ENCODE results near the gene LAMA3.

LAMA3 gene

GRCh38 chr18:23779696-23780303, 90.5 kb downstream of the LAMA3 start:
- TF ChIP-seq CTCF (IDR thresholded peaks at IDR 0.05; ENCODE audit: control insufficient read depth, extremely low read depth, insufficient read depth): no peak
- H3K4me3 ChIP-seq (ENCODE audit: low read depth, low read length): no peak overlapping the region
- no peak for DNase-seq (ENCODE audit: low read depth)

GRCh38 chr18:23784832-23785245, 95.6 kb downstream of the LAMA3 start:
- H3K4me3 ChIP-seq (ENCODE audit: low read depth, low read length): no peak overlapping the region
- DNase-seq (ENCODE audit: low read depth): no peak
- no peak for TF ChIP-seq CTCF (IDR thresholded peaks at IDR 0.05; ENCODE audit: control insufficient read depth, extremely low read depth, insufficient read depth)

DNA sequence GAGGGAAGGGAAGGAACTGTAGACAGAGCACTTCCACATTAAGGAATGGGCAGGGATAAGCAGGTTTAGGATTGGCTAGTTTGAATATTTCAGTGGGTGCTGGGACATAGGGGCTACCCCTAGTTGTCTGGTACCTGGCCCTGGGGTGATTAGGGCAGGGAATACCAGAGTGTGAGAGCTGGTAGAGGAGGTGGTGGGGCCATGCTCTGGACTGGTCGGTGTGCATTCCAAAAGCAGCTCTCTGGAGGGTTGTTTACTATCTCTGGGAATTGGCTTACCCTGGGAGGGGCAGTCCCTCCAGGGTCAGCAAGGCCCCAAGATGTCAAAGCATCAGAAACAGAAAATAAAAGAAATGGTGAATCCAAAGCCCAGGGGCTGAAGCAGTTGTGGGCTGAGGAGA, 103.8 kb downstream of the LAMA3 start:
- no peak for DNase-seq (ENCODE audit: low read depth)
- TF ChIP-seq CTCF (IDR thresholded peaks at IDR 0.05; ENCODE audit: control insufficient read depth, extremely low read depth, insufficient read depth): no peak
- H3K4me3 ChIP-seq (ENCODE audit: low read depth, low read length): no peak overlapping the region

DNA sequence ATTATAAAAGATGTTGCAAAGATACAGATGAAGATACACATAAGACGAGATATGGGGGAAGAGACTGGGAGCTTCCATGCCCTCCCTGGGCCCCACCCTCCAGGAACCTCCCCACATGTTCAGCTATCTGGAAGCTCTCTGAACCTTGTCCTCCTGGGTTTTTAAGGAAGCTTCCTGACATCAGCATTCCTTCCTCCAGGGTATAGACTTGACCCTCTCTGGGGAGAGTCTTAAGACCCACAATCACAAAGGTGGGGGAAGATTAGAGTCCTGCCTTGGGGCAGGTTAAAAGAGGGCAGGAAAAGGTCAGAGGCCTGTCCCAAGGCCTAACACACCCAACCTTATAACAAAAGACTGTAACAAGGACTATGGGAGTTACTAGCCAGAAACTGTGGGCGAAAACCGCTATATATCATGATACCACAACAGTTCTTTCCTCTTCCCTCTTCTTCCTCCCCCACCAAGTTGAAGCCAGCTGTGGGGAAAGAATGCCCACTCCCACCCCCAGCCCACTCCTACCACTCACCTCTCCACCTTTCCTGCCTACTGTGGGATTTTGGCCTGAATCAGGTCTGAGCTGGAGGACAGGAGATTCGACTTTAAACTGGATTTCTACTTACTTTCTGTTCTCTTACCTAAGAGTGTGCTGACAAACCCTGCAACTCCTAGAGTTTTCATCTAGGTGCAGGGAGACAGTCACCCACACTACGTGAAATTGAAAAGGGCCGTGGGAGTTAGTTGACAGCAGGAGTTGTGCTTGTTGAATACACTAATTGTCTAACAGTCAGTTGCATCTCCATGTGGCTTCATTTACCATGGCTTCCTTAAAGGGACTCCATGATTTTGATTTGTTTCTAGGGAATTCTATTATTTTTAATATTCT, 105.0 kb downstream of the LAMA3 start:
- no peak overlapping the region for H3K4me3 ChIP-seq (ENCODE audit: low read depth, low read length)
- DNase-seq (ENCODE audit: low read depth): no peak
- TF ChIP-seq CTCF (IDR thresholded peaks at IDR 0.05; ENCODE audit: control insufficient read depth, extremely low read depth, insufficient read depth): no peak

- no peak overlapping the region for H3K4me3 ChIP-seq (ENCODE audit: low read depth, low read length)
- DNase-seq (ENCODE audit: low read depth): no peak
- no peak for TF ChIP-seq CTCF (IDR thresholded peaks at IDR 0.05; ENCODE audit: control insufficient read depth, extremely low read depth, insufficient read depth)
These were observed 109.0 kb downstream of the LAMA3 start for GRCh38 chr18:23798249-23798648.

DNA sequence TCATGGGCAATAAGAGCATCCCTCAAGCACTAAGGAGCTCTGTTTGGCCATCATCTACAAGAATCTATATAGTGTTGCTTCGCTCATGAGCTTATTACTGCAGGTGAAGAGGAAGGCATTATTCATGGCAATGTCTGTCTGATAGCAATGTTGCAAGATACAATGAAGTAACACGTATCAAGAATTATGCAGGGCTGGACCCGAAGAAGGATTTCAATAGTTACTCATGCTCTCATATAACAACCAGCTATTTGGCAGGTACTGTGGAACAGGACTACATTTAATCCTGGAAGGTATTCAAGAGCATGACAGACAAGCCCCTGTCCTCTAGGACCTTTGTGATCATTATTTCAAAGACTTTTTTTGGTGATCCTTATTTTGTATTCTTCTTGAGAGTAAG, 109.6 kb downstream of the LAMA3 start:
- DNase-seq (ENCODE audit: low read depth): no peak
- no peak for TF ChIP-seq CTCF (IDR thresholded peaks at IDR 0.05; ENCODE audit: control insufficient read depth, extremely low read depth, insufficient read depth)
- no peak overlapping the region for H3K4me3 ChIP-seq (ENCODE audit: low read depth, low read length)
